Suppressor macrophage treated with lipopolysaccharide for 1 hour (primary cell): Measurements from ENCODE around the gene CIBAR2.

Experiments
- DNase-seq, 3 donors: peaks; one replicate each; pipeline ENCODE4 v3.0.0-alpha.2; 2020 to 2022

CIBAR2 gene

DNA sequence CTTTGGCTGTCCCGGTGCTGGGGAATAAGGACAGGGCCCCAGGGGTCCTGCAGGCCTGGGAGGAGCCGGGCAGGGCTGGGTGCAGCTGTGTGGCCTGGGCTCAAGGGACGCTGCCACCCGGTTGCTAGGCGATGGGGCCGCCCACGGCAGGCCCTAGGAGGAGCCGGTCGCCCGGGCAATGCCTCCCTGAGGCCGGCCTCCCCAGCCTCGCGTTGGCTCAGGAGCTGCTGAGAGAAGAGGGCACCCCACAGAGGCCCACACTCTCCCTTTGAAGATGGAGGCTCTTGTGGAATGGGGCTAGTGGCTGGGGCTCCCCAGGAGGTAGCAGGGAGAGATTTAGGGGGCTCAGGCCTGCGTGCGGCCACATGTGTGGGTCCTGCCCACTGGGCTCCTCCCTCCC lies at the start of gene CIBAR2:
Gene CIBAR2 (minus strand): TSS at position 109 of the 400 bp plus-strand sequence. CDS start 120 bp downstream, outside the sequence.
- DNase-seq: peak in 1 of 3 donors; percentile 32

DNA sequence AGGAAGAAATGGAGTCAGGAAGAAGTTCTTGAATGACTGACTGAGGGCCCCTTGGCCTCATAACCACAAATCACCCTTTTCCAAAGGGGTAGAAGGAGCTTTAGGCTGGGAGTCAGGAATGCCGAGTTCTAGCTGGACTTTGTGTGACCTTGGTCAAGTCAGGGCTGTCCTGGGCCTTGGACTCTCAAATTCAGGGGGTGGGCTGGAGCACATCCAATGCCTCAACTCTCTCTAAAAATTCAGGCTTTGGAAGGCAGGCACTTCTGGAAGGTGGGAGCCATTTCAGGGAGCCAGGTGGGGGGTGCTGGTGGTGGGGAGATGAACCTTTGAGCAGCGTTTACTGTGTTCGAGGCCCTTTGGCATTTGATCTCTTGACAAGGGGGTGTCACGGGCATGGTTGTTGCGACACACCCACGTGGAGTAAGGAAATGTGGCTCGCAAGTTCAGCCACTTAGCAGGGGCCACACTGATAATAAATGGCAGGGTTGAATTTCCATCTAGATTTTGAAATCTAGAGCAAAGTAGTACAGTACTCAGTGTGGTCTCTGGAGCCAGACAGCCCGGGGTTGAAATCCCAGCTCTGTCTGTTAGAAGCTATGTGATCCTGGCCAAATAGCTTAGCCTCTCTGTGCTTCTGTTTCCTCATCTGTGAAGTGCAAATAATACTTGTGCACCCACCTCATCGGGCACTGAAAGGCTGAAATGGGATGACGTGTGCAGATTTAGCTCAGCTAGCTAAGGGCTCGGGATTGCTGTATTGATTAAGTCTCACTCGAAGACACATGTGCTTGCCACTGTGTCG lies 47.1 kb upstream of the CIBAR2 start:
- DNase-seq: no peak

DNA sequence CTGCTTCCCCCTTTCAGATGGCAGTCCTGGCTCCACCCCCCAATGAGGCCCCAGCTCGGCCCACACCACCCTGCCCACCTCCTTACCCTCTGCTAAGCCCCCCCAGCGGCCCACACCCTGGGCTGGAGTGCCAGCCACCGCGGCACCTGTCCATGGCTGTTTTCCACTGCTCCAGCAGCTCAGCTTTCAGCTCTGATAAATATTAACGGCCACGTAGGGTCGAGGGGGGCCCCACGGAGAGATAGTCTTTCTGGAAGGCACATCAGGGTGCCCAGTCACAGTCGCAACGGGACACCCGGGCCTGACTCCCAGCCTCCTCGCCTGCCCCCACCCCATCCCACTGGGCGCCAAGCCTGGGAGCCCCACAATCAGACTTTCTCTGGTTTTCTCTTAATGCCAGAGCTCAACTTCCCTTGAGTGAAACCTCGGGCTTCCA lies 46.5 kb upstream of the CIBAR2 start:
- no peak for DNase-seq

DNA sequence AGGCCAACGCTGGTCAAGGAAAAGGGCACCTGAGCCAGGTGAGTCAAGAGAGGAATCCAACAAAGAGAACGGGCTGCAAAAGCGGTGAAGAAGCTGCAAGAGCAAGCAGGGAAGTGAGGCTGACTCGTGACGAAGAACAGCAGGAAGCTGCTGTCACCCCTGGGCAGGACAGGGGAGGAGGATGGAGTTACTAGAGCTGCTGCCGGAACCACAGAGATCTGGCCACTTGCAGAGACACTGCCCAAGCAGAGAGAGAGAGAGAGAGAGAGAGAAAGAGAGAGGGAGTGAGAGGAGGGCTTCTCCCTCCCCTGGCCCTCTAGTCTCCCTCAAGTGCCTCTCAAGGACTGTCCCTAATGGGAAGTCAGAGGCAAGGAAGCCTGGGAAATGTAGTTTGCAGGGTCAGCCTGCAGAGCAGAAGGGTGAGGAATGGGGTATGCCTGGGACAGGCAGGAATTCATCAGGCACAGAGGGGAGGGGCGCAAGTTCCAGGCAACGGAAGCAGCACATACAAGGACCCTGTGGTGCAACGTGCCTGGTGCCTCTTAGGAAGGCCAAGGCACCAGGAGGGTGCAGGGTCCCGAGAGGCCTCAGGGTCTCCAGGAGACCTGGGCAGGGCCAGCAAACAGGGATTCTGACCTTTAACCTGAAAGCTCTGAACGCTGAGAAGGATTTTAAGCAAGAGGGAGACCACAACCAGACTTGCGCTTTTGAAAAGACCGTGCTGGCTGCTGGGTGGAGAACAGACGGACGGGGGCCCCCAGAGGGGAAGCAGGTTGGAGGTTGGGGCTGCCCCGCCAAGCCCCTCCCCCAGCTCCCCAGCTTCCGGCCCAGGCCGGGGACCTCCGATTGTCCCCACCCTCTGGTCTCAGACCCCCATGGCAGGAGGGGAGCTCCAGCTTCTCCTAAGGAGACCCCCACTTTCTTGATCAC lies 45.8 kb upstream of the CIBAR2 start:
- peak; percentile 55 to 58 (median 57) for DNase-seq

DNA sequence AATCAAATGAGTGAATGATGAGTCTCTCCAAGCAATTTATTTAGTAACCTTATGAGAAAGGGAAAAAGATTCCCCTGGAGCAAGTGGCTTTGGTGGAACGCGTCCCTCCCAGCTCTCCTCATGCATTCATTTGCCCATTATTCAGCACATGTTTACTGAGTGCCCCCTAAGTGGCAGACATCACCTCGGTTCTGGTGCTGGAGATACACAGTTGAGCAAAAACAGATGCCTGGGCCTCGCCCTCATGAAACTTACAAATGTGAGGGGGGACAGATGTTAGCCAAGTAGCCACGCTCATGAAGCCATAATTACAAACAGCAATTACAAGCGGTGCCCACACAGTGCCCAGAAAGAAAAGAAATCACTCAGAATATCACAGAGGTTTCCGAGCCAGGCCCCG lies 45.1 kb upstream of the CIBAR2 start:
- no peak for DNase-seq

DNA sequence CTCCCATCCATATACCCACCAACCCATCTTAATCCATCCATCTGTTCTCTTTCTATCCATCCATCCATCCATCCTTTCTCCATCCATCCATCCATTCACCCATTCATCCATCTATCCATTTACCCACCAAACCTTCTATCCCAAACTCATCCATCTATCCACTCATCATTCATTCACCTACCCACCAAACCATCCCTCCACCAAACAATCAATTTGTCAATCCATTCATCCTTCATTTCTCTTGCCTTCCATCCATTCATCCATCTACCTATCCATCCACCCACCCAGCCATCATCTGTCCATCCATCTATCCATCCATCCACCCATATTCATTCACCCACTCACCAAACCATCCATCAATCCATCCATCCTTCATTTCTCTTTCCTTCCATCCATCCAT lies 44.6 kb upstream of the CIBAR2 start:
- DNase-seq: no peak

DNA sequence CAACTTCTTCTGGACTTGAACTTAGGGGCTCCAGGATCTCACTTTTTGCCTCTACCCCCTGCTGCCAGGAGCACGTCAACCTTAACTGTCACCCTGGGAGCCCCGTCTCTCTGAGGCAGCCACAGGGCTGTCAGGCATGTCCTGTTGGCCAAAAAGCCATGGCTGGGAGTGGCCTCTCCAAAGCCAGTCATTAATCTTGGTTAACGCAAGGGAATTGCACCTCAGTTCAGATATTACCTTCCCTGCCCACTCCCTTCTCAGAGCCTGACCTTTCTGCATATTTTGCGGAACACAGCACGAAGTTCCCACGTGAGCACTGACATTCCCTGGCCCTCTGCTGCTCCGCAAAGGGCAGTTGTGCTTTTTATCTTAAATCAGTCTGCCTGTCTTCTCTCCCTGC lies 44.2 kb upstream of the CIBAR2 start:
- no peak for DNase-seq

DNA sequence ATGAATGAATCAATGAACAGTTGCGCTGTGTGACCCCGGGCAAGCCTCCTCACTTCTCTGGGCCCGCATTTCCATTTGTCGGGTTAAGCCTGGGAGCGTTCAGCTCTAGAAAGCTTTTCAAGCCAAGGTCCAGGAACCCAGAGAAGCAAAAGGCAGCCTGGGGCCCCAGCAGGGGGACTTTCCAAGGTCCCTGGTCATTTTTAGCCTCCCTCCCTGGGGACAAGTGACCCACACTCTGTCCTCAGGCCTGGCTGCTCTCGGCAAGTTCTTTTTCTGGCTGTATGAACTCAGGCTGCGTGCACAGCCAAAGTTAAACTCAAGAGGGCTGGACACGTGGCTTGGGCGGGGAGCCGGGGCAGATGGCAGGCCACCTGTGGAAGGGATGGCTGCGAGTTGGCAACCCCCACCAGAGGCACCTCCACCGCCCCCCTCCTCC lies 41.4 kb upstream of the CIBAR2 start:
- no peak for DNase-seq

DNA sequence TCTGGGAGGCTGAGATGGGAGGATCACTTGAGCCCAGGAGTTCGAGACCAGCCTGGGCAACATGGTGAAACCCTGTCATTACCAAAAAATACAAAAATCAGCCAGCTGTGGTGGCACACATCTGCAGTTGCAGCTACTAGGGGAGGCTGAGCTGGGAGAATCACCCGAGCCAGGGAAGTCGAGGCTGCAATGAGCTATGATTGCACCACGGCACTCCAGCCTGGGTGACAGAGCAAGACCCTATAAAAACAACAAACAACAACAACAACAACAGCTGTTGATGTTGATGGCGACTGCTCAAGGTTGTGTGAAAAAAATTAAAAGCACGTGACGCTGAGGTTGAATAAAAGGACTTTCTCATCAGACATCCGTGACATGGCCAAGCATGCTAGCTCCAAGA lies 40.8 kb upstream of the CIBAR2 start:
- DNase-seq: no peak

DNA sequence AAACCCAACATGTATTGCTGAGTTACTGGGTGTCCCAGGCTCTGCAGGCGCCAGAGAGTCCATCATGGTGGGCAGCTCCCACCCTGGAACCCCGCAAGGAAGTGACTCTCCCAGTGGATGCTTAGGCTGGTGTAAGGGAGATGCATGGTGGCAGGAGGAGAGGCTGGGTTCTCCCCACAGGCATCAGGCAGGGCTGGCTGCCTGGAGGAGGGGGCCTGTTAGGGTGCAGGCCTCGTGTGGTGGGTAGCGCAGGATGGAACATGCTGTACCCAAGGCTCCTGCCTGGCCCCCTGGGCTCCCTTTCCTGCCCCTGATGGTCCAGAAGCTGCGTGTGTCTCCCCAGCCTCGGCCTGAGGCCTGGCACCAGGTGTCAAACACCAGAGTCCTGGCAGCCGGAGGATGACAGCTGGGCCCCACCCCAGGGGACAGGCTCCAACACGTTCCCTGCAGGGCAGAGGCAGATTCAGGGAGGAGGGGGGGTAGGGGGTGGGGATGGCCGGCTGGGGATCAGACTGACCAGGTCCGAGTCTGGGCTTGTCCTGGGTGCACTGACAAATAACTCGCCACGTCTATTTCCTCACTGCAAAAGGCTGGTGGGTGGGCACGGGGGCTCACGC lies 40.2 kb upstream of the CIBAR2 start:
- DNase-seq: no peak

DNA sequence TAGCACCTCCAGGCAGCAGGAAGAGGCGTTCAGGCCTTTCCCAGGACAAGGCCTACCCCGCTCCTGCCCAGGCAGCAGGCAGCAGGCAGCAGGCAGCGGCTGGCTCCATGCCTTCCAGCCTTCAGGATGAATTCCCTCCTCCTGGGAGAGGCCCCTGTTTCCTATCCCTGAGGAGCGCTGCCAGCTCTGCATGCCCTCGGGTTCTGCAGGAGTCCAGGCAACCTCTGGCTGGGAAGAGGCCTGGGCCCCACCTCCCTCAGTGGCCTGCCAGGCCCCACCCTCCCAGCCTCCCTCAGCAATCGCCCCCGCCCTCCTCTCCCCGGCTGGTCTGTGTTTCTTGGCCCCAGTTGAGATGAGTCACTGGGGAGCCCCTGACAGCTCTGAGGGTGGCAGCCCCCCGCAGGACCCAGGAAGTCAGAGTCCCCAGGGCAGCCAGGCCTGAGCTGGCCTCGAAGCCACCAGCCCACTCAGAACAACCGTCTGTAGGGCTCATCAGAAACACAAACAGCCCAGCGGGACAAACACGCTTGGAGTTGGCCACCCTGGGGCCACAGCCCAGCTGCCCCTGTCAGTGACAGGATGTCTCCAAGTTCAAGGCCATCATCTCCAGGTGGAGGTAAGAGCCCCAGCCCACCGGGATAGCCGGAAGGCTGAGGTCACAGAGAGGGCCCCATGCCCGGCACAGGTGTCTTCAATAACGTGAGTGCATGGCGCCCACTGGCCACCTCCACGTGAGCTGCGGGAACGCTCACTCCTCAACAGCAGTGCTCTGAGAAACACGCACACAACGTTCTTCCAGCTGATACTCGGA lies 39.5 kb upstream of the CIBAR2 start:
- peak in 1 of 3 donors; percentile 28 for DNase-seq

DNA sequence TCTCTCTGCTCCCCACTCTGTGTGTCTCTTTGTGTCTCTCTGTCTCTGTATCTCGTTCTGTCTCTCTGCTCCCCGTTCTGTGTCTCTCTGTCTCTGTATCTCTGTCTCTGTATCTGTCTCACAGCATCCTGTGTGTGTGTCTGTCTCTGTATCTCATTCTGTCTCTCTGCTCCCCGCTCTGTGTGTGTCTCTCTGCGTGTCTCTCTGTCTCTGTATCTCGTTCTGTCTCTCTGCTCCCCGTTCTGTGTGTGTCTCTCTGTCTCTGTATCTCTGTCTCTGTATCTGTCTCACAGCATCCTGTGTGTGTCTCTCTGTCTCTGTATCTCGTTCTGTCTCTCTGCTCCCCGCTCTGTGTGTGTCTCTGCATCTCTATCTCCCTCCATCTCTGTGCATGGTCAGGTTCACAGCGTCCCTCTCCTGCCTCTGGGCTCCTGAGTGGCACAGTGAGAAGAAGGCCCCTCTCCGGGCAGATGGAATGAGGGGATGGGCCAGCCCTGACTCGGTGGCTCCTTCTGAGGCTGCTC lies 38.9 kb upstream of the CIBAR2 start:
- no peak for DNase-seq

DNA sequence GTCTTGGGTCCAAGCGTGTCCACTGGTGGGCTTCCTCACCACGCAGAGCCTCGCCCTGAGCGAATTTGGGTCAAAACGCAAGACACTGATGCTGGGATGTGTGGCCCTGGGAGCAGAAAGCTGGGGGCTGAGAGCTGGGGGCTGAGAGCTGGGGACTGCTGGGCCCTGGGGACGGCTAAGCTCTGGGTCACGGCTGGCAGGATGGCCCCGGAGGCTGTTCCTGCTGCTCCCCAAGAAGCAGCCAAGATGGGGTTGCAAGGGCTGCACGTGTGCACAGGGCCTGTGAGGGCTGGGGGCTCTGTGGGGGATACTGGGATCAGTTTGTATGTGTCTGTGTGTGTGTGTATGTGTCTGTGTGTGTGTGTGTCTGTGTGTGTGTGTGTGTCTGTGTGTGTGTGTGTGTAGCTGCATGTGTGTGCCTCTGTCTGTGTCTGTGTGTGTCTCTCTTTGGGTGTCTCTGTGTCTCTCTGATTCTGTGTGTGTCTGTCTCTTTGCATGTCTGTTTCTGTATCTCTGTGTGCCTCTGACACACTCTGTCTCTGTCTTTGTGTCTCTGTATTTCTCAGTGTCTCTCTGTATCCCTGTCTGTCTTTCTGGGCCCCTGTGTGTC lies 38.2 kb upstream of the CIBAR2 start:
- DNase-seq: no peak

DNA sequence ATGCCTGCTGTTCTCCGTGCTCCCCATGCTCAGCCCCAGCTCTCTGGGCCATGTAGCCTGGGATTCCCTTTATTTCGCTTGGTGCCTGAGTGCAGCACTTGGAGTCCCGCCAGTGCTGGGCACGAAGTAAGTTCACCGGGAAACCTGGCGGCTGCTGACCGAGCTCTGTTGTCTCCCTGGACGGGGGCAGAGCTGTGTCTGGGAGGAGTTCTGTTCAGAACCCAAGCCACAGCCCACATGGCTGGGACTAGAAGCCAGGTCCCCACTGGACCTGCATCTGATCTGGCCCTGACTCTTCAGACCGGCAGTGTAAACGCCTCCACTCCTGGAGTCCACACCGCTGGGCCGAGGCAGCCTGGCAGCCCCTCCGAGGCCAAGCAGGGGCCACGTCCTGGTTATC lies 37.5 kb upstream of the CIBAR2 start:
- DNase-seq: no peak

DNA sequence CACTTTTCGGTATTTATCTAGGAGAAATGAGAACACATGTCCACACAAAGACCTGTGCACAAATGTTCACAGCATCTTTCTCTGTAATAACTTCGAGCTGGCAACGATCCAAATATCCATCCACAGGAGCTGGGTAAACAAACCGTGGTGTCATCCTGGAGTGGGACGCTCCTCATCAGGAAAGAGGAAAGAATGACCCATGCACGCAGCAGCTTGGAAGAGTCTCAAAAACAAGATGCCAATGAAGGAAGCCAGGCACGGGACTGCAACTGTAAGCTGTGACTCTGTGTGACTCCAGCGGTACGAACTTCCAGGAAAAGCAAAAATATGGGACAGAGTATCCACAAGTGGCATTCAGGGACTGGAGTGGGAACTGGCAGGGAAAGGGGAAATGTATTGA lies 36.7 kb upstream of the CIBAR2 start:
- DNase-seq: no peak

DNA sequence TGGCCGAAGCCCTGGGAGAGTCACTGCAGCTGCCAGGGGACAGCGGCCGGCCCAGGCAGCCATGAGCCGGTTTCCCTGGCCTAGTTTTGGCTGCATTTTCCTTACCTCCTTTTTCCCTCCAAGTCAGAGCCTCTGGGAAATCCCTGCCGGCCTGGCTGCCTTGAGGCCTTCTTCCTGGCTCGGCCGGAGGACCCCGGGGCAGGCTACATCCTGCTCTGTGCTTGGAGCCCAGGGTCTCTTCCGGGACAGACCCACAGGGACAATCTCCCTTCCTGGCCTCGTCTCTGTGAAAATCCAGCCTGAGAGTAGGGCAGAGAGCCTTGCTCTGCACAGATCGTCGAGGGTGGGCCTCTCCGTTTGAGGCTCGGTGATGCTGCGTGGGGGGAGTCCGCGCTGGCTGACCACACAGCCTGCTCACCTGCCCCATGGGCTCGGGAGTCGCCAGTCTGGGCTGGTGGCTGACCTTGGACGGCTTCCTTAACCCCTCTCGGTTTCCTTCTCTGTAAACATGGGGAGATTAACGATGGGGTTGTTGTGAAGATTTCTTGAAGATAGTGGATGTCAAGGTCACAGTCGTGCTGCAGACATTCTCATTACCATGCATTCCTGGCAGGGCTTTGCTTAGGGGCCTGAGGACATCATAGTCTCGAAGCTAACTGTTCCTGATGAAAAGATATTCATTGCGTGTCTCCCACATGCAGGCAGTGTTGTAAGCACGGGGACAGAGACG lies 34.8 kb upstream of the CIBAR2 start:
- DNase-seq: no peak

DNA sequence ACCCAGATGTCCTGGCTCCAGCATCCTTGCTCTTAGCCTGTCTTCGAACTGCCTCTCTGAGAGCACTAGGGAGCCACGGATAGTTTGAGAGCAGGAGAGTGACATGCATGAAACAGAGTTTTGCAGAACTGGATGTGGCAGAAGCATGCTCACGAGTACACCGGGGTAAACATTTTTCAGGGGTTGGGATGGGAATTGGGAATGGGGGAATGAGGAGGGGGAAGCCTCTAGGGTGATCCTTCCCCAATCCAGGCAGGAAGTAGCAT lies 34.2 kb upstream of the CIBAR2 start:
- no peak for DNase-seq

DNA sequence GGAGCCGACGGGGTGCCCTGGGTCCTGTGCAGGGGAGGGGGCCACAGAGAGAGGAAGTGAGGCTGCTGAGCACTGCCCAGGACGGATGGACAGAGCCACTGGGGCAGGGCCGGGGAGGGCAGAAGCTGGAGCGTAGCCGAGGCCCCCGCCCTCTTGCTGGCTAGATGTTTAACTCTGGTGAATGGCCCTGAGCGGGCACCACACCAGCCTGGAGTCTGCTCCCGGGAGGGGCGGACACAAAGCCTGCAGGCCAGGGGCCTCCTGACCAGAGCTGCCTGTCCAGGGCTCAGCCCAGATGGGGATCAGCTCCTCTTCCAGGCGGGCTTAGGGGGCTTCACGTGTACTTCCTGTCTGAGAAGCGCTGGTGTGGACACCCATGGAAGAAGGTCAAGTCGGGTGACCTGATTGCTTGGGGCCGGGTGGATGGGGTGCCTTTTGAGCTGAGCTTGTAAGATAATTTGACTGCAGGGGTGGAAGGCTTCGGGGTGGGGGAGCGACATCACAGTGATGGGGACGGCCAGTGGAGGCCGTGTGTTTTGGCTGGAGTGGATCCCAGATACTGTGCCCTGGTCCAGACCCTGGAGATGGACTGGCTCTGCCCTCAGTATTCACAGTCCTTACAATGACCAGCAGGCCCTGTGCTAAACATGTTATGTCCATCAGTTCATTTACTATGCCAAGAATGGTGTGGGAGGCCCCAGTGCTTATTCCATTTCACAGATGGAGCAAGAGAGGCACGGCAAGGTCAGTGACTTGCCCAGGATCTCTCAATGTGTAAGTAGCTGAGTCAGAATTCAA lies 33.7 kb upstream of the CIBAR2 start:
- DNase-seq: no peak

DNA sequence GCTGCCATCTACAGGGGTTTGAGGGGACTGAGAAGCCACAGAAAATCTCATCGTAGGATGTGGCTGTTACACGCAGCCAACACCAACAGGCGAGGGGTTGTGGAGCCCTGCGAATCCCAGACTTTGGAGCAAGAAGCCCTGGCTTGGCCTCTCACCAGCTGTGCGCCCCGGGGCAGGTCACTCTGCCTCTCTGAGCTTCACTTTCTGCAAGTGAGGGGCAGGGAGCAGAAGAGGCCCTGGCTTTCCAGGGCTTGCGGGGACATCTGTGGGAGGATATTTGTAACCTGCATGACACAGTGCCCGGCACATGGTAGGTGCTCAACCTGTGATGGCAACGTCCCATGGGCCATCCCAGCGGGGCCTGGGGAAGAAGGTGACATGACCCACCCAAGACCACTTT lies 32.9 kb upstream of the CIBAR2 start:
- no peak for DNase-seq
